CD8-positive, alpha-beta memory T cell (primary cell): Measurements from ENCODE around the gene KRTAP1-4. TPM values are rescaled to one million over a fixed set of nuclear protein-coding genes. Genes with fewer than 3 reads are reported as not detected.
"Not testable (repeated sequence)": the region's sequence is repeated elsewhere in the genome, so short reads cannot be mapped to it uniquely, and the experiment has no call there.

Experiments
- CTCF ChIA-PET: fragments of 350-600 bp; sonication (Branson Sonifier 250); formaldehyde crosslinking; loops from one replicate; lab custom pipeline; 2021; ENCODE audit warnings: antibody characterized with exemption; lab: Charles Lee
- POLR2A ChIA-PET: fragments of 350-600 bp; sonication (Branson Sonifier 250); formaldehyde crosslinking; loops from one replicate; lab custom pipeline; 2021; ENCODE audit warnings: antibody characterized with exemption; lab: Charles Lee
- DNase-seq, 5 donors: peaks; one replicate each; pipeline versions ENCODE4 v3.0.0 to v3.0.0-alpha.2; 2020 to 2022; ENCODE audit warnings: mixed read lengths in 1 of 5
- H3K27ac ChIP-seq: one replicate; pipeline ENCODE4 v1.7.0; 2013; ENCODE audit warnings: low read depth, mild to moderate bottlenecking, low read length, moderate library complexity
- H3K27me3 ChIP-seq: 2 replicates; pipeline ENCODE4 v1.7.0; 2013; ENCODE audit warnings: low read length, mild to moderate bottlenecking; ENCODE audit not compliant: insufficient read depth, poor library complexity, severe bottlenecking
- H3K36me3 ChIP-seq: 2 replicates; pipeline ENCODE4 v1.7.0; 2013; ENCODE audit warnings: mild to moderate bottlenecking, low read length, moderate library complexity; ENCODE audit not compliant: insufficient read depth
- H3K4me1 ChIP-seq: 2 replicates; pipeline ENCODE4 v1.7.0; 2013; ENCODE audit warnings: mild to moderate bottlenecking, low read length, moderate library complexity; ENCODE audit not compliant: insufficient read depth
- H3K4me3 ChIP-seq: 2 replicates; pipeline ENCODE4 v1.7.0; 2013; ENCODE audit warnings: mild to moderate bottlenecking, low read length
- H3K9me3 ChIP-seq: 2 replicates; pipeline ENCODE4 v1.7.0; 2013; ENCODE audit warnings: mild to moderate bottlenecking, low read length
- H3K27ac Mint-ChIP-seq, 8 donors: one replicate each; pipeline ENCODE4 v1.8.0; 2020 to 2021; ENCODE audit warnings: mixed read lengths in 8 of 8, mild to moderate bottlenecking in 6 of 8, inconsistent platforms in 3 of 8, moderate library complexity in 3 of 8
- H3K27me3 Mint-ChIP-seq, 2 donors: one replicate each; pipeline ENCODE4 v1.8.0; 2020 to 2021; ENCODE audit warnings: mixed read lengths in 2 of 2, mild to moderate bottlenecking in 1 of 2, moderate library complexity in 1 of 2
- H3K36me3 Mint-ChIP-seq, 3 donors: one replicate each; pipeline ENCODE4 v1.8.0; 2020 to 2021; ENCODE audit warnings: mixed read lengths in 3 of 3, inconsistent platforms in 1 of 3, mild to moderate bottlenecking in 1 of 3
- H3K4me1 Mint-ChIP-seq, 3 donors: one replicate each; pipeline ENCODE4 v1.8.0; 2020 to 2021; ENCODE audit warnings: mixed read lengths in 3 of 3, inconsistent platforms in 1 of 3, mild to moderate bottlenecking in 1 of 3
- H3K4me3 Mint-ChIP-seq, 7 donors: one replicate each; pipeline ENCODE4 v1.8.0; 2020 to 2021; ENCODE audit warnings: mixed read lengths in 7 of 7, mild to moderate bottlenecking in 6 of 7, moderate library complexity in 4 of 7, inconsistent platforms in 2 of 7
- H3K9me3 Mint-ChIP-seq, 5 donors: one replicate each; pipeline ENCODE4 v1.8.0; 2020 to 2022; ENCODE audit warnings: mixed read lengths in 5 of 5, mild to moderate bottlenecking in 3 of 5, moderate library complexity in 2 of 5, inconsistent platforms in 1 of 5
- polyA plus RNA-seq: library from polyadenylated mRNA; unstranded; fragments of 300-500 nt; fragmentation: Illumina TruSeq; gene quantifications from one replicate; pipeline ENCODE4 v1.2.3, GENCODE V29; 2021
- total RNA-seq, 2 experiments: library from RNA; stranded (reverse); gene quantifications; one replicate each; pipeline ENCODE4 v1.2.3, GENCODE V29; 2021

KRTAP1-4 gene
- total and polyA plus RNA-seq, 3 experiments from 2014 or later = not detected

- Histone ChIP-seq H3K9me3 (no peaks in the 10 kb centered on the region), H3K27me3 (peaks cover 4% of the 10 kb centered on the region), H3K27ac (no peak overlapping the region), H3K4me3 (no peak overlapping the region), H3K36me3 (no peaks in the 10 kb centered on the region), H3K4me1 (no peaks in the 10 kb centered on the region)
- no peak overlapping the region for H3K27ac Mint-ChIP-seq
- peaks cover 3 to 12% of the 10 kb centered on the region in 2 donors for H3K27me3 Mint-ChIP-seq
- DNase-seq = no peak
- ChIA-PET CTCF (interaction anchor here (0.9 kb wide), 1 partner anchor 12 kb away, joined by 3 read pairs; no protein-coding TSS in a partner anchor), POLR2A (no interaction called here)
- H3K4me3 Mint-ChIP-seq = no peak overlapping the region
- H3K9me3 Mint-ChIP-seq = no peaks in the 10 kb centered on the region
- no peaks in the 10 kb centered on the region for H3K4me1 Mint-ChIP-seq
- no peaks in the 10 kb centered on the region for H3K36me3 Mint-ChIP-seq
These were observed 20.7 kb downstream of the KRTAP1-4 start for GRCh38 chr17:41009301-41009760.

- DNase-seq = no peak
- no peak within 1 kb of the TSS for H3K27ac ChIP-seq
- Mint-ChIP-seq H3K27me3 (peaks cover 6 to 17% of the 10 kb centered on the region in 2 donors), H3K27ac (no peak within 1 kb of the TSS), H3K36me3 (no peaks in the 10 kb centered on the region), H3K4me3 (no peak within 1 kb of the TSS), H3K9me3 (no peaks in the 10 kb centered on the region), H3K4me1 (no peaks in the 10 kb centered on the region)
- H3K27me3 ChIP-seq = peaks cover 4% of the 10 kb centered on the region
- POLR2A ChIA-PET = no interaction called here
- no peaks in the 10 kb centered on the region for H3K36me3 ChIP-seq
- no peak within 1 kb of the TSS for H3K4me3 ChIP-seq
- no peaks in the 10 kb centered on the region for H3K4me1 ChIP-seq
- CTCF ChIA-PET = no interaction called here
- no peaks in the 10 kb centered on the region for H3K9me3 ChIP-seq
These were observed 21.2 kb downstream of the KRTAP1-4 start, which contains the start of gene KRTAP3-1 for GRCh38 chr17:41008811-41009210. Gene KRTAP3-1 (minus strand): TSS chr17:41009128. CDS start chr17:41009074, 54 bp downstream.

- H3K27me3 Mint-ChIP-seq = peaks cover 17 to 49% of the 10 kb centered on the region in 2 donors
- H3K4me1 Mint-ChIP-seq = no peaks in the 10 kb centered on the region
- H3K4me3 ChIP-seq = no peak overlapping the region
- DNase-seq = no peak
- POLR2A ChIA-PET = no interaction called here
- H3K27ac Mint-ChIP-seq = no peak overlapping the region
- no peaks in the 10 kb centered on the region for H3K9me3 ChIP-seq
- CTCF ChIA-PET = no interaction called here
- no peaks in the 10 kb centered on the region for H3K36me3 ChIP-seq
- no peak overlapping the region for H3K27ac ChIP-seq
- no peaks in the 10 kb centered on the region for H3K36me3 Mint-ChIP-seq
- H3K27me3 ChIP-seq = peaks cover 2% of the 10 kb centered on the region
- H3K9me3 Mint-ChIP-seq = no peaks in the 10 kb centered on the region
- H3K4me3 Mint-ChIP-seq = no peak overlapping the region
- H3K4me1 ChIP-seq = no peaks in the 10 kb centered on the region
These were observed 25.6 kb downstream of the KRTAP1-4 start for GRCh38 chr17:41004397-41004796.

- Histone ChIP-seq H3K27ac (no peak overlapping the region), H3K4me3 (no peak overlapping the region), H3K27me3 (no peaks in the 10 kb centered on the region), H3K4me1 (no peaks in the 10 kb centered on the region), H3K9me3 (no peaks in the 10 kb centered on the region), H3K36me3 (no peaks in the 10 kb centered on the region)
- POLR2A ChIA-PET = no interaction called here
- DNase-seq = no peak
- peaks cover 19 to 53% of the 10 kb centered on the region in 2 donors for H3K27me3 Mint-ChIP-seq
- H3K36me3 Mint-ChIP-seq = no peaks in the 10 kb centered on the region
- H3K4me3 Mint-ChIP-seq = no peak overlapping the region
- H3K27ac Mint-ChIP-seq = no peak overlapping the region
- no peaks in the 10 kb centered on the region for H3K4me1 Mint-ChIP-seq
- CTCF ChIA-PET = no interaction called here
- H3K9me3 Mint-ChIP-seq = no peaks in the 10 kb centered on the region
These were observed 26.1 kb downstream of the KRTAP1-4 start for GRCh38 chr17:41003926-41004325.

GRCh38 chr17:41002814-41003213, 27.2 kb downstream of the KRTAP1-4 start:
- Mint-ChIP-seq H3K27me3 (peaks cover 23 to 64% of the 10 kb centered on the region in 2 donors), H3K4me3 (no peak overlapping the region), H3K36me3 (no peaks in the 10 kb centered on the region), H3K4me1 (no peaks in the 10 kb centered on the region), H3K9me3 (no peaks in the 10 kb centered on the region), H3K27ac (no peak overlapping the region)
- POLR2A ChIA-PET = no interaction called here
- H3K4me1 ChIP-seq = no peaks in the 10 kb centered on the region
- no peak overlapping the region for H3K27ac ChIP-seq
- H3K36me3 ChIP-seq = no peaks in the 10 kb centered on the region
- DNase-seq = no peak
- CTCF ChIA-PET = no interaction called here
- H3K4me3 ChIP-seq = no peak overlapping the region
- no peaks in the 10 kb centered on the region for H3K27me3 ChIP-seq
- H3K9me3 ChIP-seq = no peaks in the 10 kb centered on the region

GRCh38 chr17:41001795-41002194, 28.2 kb downstream of the KRTAP1-4 start:
- DNase-seq = no peak
- no peak overlapping the region for H3K27ac ChIP-seq
- ChIA-PET CTCF (no interaction called here), POLR2A (no interaction called here)
- no peaks in the 10 kb centered on the region for H3K36me3 ChIP-seq
- no peaks in the 10 kb centered on the region for H3K9me3 Mint-ChIP-seq
- no peak overlapping the region for H3K4me3 ChIP-seq
- H3K27me3 Mint-ChIP-seq = peaks cover 25 to 75% of the 10 kb centered on the region in 2 donors
- H3K4me1 ChIP-seq = no peaks in the 10 kb centered on the region
- H3K27ac Mint-ChIP-seq = no peak overlapping the region
- no peak overlapping the region for H3K4me3 Mint-ChIP-seq
- H3K27me3 ChIP-seq = peaks cover 5% of the 10 kb centered on the region
- H3K9me3 ChIP-seq = no peaks in the 10 kb centered on the region
- no peaks in the 10 kb centered on the region for H3K36me3 Mint-ChIP-seq
- H3K4me1 Mint-ChIP-seq = no peaks in the 10 kb centered on the region

- H3K36me3 ChIP-seq, H3K4me3 Mint-ChIP-seq, H3K9me3 ChIP-seq, H3K4me1 Mint-ChIP-seq, H3K4me3 ChIP-seq, H3K9me3 Mint-ChIP-seq, H3K36me3 Mint-ChIP-seq, H3K27ac ChIP-seq, H3K27me3 ChIP-seq, DNase-seq, POLR2A ChIA-PET, H3K4me1 ChIP-seq, H3K27ac Mint-ChIP-seq, CTCF ChIA-PET: not testable (repeated sequence)
- H3K27me3 Mint-ChIP-seq = peaks cover 27 to 83% of the 10 kb centered on the region in 2 donors
These were observed 30.4 kb downstream of the KRTAP1-4 start, which contains the start of gene KRTAP3-2 for GRCh38 chr17:40999563-40999962. Gene KRTAP3-2 (minus strand): TSS chr17:40999906. CDS start chr17:40999853, 53 bp downstream.

- Histone ChIP-seq H3K36me3 (no peaks in the 10 kb centered on the region), H3K27me3 (peaks cover 5% of the 10 kb centered on the region), H3K9me3 (no peaks in the 10 kb centered on the region), H3K4me1 (no peaks in the 10 kb centered on the region), H3K4me3 (no peak overlapping the region), H3K27ac (no peak overlapping the region)
- Mint-ChIP-seq H3K27me3 (peaks cover 32 to 84% of the 10 kb centered on the region in 2 donors), H3K4me1 (no peaks in the 10 kb centered on the region), H3K9me3 (no peaks in the 10 kb centered on the region), H3K27ac (no peak overlapping the region), H3K4me3 (no peak overlapping the region), H3K36me3 (no peaks in the 10 kb centered on the region)
- CTCF ChIA-PET = interaction anchor here (1.1 kb wide), 1 partner anchor 12 kb away, joined by 3 read pairs; no protein-coding TSS in a partner anchor
- no peak for DNase-seq
- POLR2A ChIA-PET = no interaction called here
These were observed 32.6 kb downstream of the KRTAP1-4 start for GRCh38 chr17:40997361-40997760.
